ENCODE data around the gene PPFIBP1.

- TF ChIP-seq CTCF (IDR thresholded peaks at IDR 0.05; ENCODE audit: poor library complexity) (no peak), EZH2 (IDR thresholded peaks at IDR 0.05; ENCODE audit: borderline replicate concordance) (no peak)
These were observed 36.1 kb downstream of the PPFIBP1 start for GRCh38 chr12:27560126-27560525.

Measured in hepatocyte (in vitro differentiated cells).